ENCODE data around the gene CDCA5.
"Not testable (repeated sequence)": the region's sequence is repeated elsewhere in the genome, so short reads cannot be mapped to it uniquely, and the experiment has no call there.

CDCA5 gene

GRCh38 chr11:65118891-65119669 lies 35.2 kb upstream of the CDCA5 start:
- DNase-seq: not testable (repeated sequence)

- DNase-seq: no peak
Measured at GRCh38 chr11:65118097-65118837, 34.4 kb upstream of the CDCA5 start.

GRCh38 chr11:65117206-65118096 lies 33.6 kb upstream of the CDCA5 start, which contains the start of gene ZNHIT2:
Gene ZNHIT2, minus strand, starts transcription at chr11:65117701. Its CDS starts 48 bp downstream, at chr11:65117653.
- peak; percentile 99 to 100 (median 99) for DNase-seq

- peak in 3 of 4 experiments; percentile 32 to 39 (median 39) for DNase-seq
Measured at GRCh38 chr11:65116370-65117205, 32.7 kb upstream of the CDCA5 start.

- DNase-seq: no peak
Measured at GRCh38 chr11:65115361-65116082, 31.7 kb upstream of the CDCA5 start.

GRCh38 chr11:65114538-65115171 lies 30.8 kb upstream of the CDCA5 start:
- no peak for DNase-seq

GRCh38 chr11:65113839-65114238 lies 30.0 kb upstream of the CDCA5 start:
- no peak for DNase-seq

GRCh38 chr11:65113361-65113756 lies 29.5 kb upstream of the CDCA5 start:
- DNase-seq: no peak

- peak; percentile 44 to 70 (median 61) for DNase-seq
Measured at GRCh38 chr11:65112546-65113360, 28.9 kb upstream of the CDCA5 start.

GRCh38 chr11:65111744-65112545 lies 28.1 kb upstream of the CDCA5 start, which contains the start of gene TM7SF2:
Gene TM7SF2, plus strand, starts transcription at chr11:65111872. Its CDS starts 144 bp downstream, at chr11:65112016.
- DNase-seq: peak; percentile 78 to 92 (median 84)

GRCh38 chr11:65111159-65111743 lies 27.4 kb upstream of the CDCA5 start:
- DNase-seq: no peak

- peak; percentile 83 to 99 (median 92) for DNase-seq
Measured at GRCh38 chr11:65110354-65110861, 26.6 kb upstream of the CDCA5 start.

- DNase-seq: no peak
Measured at GRCh38 chr11:65109231-65110198, 25.7 kb upstream of the CDCA5 start.

GRCh38 chr11:65108469-65109123 lies 24.8 kb upstream of the CDCA5 start:
- DNase-seq: no peak

GRCh38 chr11:65107751-65108468 lies 24.1 kb upstream of the CDCA5 start:
- no peak for DNase-seq

- no peak for DNase-seq
Measured at GRCh38 chr11:65107078-65107477, 23.2 kb upstream of the CDCA5 start.
